ENCODE measurements around the gene PARG. TPM values are rescaled to one million over a fixed set of nuclear protein-coding genes. Genes with fewer than 3 reads are reported as not detected.

The PARG gene
- polyA plus RNA-seq, 1 of the 3 experiments (the other 2 are of a cell fraction): 12.1 TPM

GRCh38 chr10:49837685-49838084, 104.1 kb downstream of the PARG start:
- Histone ChIP-seq H3K36me3 (replicated peaks in 1 of 2; ENCODE audit: control insufficient read depth in 1 of 2, insufficient read depth in 2 of 2, low read length in 1 of 2) (peaks cover 31 to 36% of the 10 kb centered on the region in 2 experiments), H3K9ac (no peak overlapping the region), H3K4me3 (ENCODE audit: low read depth in 2 of 2, low read length in 1 of 2) (no peak overlapping the region), H3K4me2 (no peak overlapping the region), H3K4me1 (ENCODE audit: control insufficient read depth in 1 of 2, insufficient read depth in 2 of 2, low read depth in 1 of 2, low read length in 1 of 2) (peaks cover 8 to 16% of the 10 kb centered on the region in 2 experiments; a peak in 3 of 4 replicates), H3K79me2 (ENCODE audit: insufficient read depth) (no peaks in the 10 kb centered on the region), H3K27me3 (ENCODE audit: insufficient read depth) (no peaks in the 10 kb centered on the region), H3K9me2 (no peaks in the 10 kb centered on the region), H3K27ac (ENCODE audit: low read depth in 2 of 2, low read length in 1 of 2) (peak overlapping the region; percentile 19 to 73; a peak in 2 of 4 replicates), H3K9me3 (no peaks in the 10 kb centered on the region), H4K20me1 (ENCODE audit: insufficient read depth) (no peaks in the 10 kb centered on the region), H3F3A (replicated peaks; ENCODE audit: insufficient read depth) (peaks cover 9% of the 10 kb centered on the region), H2AFZ (ENCODE audit: low read depth) (no peak overlapping the region)
- no peak for DNase-seq
- 90% methylated on average over 1 of the region's 1 CpG for WGBS (ENCODE audit: low lambda C conversion rate)
- TF ChIP-seq TEAD4 (IDR thresholded peaks at IDR 0.05; ENCODE audit: borderline replicate concordance, insufficient read depth) (no peak), RAD21 (IDR thresholded peaks at IDR 0.05; ENCODE audit: low read length) (no peak), YY1 (IDR thresholded peaks at IDR 0.05; ENCODE audit: low read depth) (no peak), FOXJ3 (CRISPR knock-in tag; IDR thresholded peaks at IDR 0.05) (no peak), RXRA (IDR thresholded peaks at IDR 0.05; ENCODE audit: borderline replicate concordance, low read depth) (no peak), MEF2A (IDR thresholded peaks at IDR 0.05; ENCODE audit: borderline replicate concordance, low read depth) (no peak)
- TF ChIP-seq, protein P1, sequence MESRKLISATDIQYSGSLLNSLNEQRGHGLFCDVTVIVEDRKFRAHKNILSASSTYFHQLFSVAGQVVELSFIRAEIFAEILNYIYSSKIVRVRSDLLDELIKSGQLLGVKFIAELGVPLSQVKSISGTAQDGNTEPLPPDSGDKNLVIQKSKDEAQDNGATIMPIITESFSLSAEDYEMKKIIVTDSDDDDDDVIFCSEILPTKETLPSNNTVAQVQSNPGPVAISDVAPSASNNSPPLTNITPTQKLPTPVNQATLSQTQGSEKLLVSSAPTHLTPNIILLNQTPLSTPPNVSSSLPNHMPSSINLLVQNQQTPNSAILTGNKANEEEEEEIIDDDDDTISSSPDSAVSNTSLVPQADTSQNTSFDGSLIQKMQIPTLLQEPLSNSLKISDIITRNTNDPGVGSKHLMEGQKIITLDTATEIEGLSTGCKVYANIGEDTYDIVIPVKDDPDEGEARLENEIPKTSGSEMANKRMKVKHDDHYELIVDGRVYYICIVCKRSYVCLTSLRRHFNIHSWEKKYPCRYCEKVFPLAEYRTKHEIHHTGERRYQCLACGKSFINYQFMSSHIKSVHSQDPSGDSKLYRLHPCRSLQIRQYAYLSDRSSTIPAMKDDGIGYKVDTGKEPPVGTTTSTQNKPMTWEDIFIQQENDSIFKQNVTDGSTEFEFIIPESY (IDR thresholded peaks at IDR 0.05; ENCODE audit: borderline replicate concordance, low read depth): no peak
- TF ChIP-seq, protein P2, sequence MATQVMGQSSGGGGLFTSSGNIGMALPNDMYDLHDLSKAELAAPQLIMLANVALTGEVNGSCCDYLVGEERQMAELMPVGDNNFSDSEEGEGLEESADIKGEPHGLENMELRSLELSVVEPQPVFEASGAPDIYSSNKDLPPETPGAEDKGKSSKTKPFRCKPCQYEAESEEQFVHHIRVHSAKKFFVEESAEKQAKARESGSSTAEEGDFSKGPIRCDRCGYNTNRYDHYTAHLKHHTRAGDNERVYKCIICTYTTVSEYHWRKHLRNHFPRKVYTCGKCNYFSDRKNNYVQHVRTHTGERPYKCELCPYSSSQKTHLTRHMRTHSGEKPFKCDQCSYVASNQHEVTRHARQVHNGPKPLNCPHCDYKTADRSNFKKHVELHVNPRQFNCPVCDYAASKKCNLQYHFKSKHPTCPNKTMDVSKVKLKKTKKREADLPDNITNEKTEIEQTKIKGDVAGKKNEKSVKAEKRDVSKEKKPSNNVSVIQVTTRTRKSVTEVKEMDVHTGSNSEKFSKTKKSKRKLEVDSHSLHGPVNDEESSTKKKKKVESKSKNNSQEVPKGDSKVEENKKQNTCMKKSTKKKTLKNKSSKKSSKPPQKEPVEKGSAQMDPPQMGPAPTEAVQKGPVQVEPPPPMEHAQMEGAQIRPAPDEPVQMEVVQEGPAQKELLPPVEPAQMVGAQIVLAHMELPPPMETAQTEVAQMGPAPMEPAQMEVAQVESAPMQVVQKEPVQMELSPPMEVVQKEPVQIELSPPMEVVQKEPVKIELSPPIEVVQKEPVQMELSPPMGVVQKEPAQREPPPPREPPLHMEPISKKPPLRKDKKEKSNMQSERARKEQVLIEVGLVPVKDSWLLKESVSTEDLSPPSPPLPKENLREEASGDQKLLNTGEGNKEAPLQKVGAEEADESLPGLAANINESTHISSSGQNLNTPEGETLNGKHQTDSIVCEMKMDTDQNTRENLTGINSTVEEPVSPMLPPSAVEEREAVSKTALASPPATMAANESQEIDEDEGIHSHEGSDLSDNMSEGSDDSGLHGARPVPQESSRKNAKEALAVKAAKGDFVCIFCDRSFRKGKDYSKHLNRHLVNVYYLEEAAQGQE (IDR thresholded peaks at IDR 0.05; ENCODE audit: low read depth, low read length): no peak
- CTCF ChIA-PET: no interaction called here
- POLR2A ChIA-PET: no interaction called here

DNA sequence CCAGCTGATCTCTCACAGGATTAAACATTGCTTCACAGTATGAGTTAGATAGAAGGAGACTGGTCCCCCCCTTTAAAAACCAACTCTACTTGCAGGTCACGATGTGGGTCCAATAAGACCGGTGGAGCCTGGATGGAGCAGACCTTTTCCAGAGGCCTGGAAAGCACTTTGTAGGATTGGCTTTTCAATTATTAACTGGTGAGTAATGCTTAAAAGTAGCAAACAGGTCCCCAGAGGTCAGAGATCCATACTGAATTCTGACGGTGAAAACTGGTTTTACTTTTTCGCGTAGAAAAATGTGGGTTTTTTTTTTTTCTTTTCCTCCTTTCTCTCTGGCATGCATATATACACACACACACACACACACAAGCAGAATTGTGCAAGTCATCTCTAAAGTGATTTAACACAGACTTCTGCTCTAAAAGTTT, 104.8 kb downstream of the PARG start:
- Histone ChIP-seq H3K36me3 (replicated peaks in 1 of 2; ENCODE audit: control insufficient read depth in 1 of 2, insufficient read depth in 2 of 2, low read length in 1 of 2) (peaks cover 31 to 41% of the 10 kb centered on the region in 2 experiments), H2AFZ (ENCODE audit: low read depth) (no peak overlapping the region), H3K4me3 (ENCODE audit: low read depth in 2 of 2, low read length in 1 of 2) (no peak overlapping the region), H3K9ac (no peak overlapping the region), H3K27me3 (ENCODE audit: insufficient read depth) (no peaks in the 10 kb centered on the region), H3K4me1 (ENCODE audit: control insufficient read depth in 1 of 2, insufficient read depth in 2 of 2, low read depth in 1 of 2, low read length in 1 of 2) (peaks cover 5 to 16% of the 10 kb centered on the region in 2 experiments; a peak in 3 of 4 replicates), H3K27ac (ENCODE audit: low read depth in 2 of 2, low read length in 1 of 2) (peak overlapping the region; percentile 19 to 73; a peak in 2 of 4 replicates), H3K9me2 (no peaks in the 10 kb centered on the region), H3K79me2 (ENCODE audit: insufficient read depth) (no peaks in the 10 kb centered on the region), H3K4me2 (no peak overlapping the region), H3F3A (replicated peaks; ENCODE audit: insufficient read depth) (peaks cover 9% of the 10 kb centered on the region), H4K20me1 (ENCODE audit: insufficient read depth) (no peaks in the 10 kb centered on the region), H3K9me3 (no peaks in the 10 kb centered on the region)
- POLR2A ChIA-PET: no interaction called here
- 57% methylated on average over 5 of the region's 5 CpGs for WGBS (ENCODE audit: low lambda C conversion rate)
- DNase-seq: no peak
- CTCF ChIA-PET: no interaction called here
- TF ChIP-seq, protein P3, sequence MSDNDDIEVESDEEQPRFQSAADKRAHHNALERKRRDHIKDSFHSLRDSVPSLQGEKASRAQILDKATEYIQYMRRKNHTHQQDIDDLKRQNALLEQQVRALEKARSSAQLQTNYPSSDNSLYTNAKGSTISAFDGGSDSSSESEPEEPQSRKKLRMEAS (IDR thresholded peaks at IDR 0.05; ENCODE audit: low read depth): no peak
- no peak for TF ChIP-seq GABPA (IDR thresholded peaks at IDR 0.05; ENCODE audit: low read depth)
- no peak for TF ChIP-seq RFX5 (IDR thresholded peaks at IDR 0.05; ENCODE audit: low read length)
- no peak for TF ChIP-seq EZH2phosphoT487 (IDR thresholded peaks at IDR 0.05; ENCODE audit: borderline replicate concordance, low read depth)
- no peak for TF ChIP-seq FOXJ3 (CRISPR knock-in tag; IDR thresholded peaks at IDR 0.05)
- no peak for TF ChIP-seq ELF1 (IDR thresholded peaks at IDR 0.05)
- TF ChIP-seq RXRA (IDR thresholded peaks at IDR 0.05; ENCODE audit: borderline replicate concordance, low read depth): no peak
- TF ChIP-seq, protein P4, sequence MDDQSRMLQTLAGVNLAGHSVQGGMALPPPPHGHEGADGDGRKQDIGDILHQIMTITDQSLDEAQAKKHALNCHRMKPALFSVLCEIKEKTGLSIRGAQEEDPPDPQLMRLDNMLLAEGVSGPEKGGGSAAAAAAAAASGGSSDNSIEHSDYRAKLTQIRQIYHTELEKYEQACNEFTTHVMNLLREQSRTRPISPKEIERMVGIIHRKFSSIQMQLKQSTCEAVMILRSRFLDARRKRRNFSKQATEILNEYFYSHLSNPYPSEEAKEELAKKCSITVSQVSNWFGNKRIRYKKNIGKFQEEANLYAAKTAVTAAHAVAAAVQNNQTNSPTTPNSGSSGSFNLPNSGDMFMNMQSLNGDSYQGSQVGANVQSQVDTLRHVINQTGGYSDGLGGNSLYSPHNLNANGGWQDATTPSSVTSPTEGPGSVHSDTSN (IDR thresholded peaks at IDR 0.05): no peak
- no peak for TF ChIP-seq JUND (IDR thresholded peaks at IDR 0.05)
- no peak for TF ChIP-seq TCF12 (IDR thresholded peaks at IDR 0.05)
- TF ChIP-seq, protein P5, sequence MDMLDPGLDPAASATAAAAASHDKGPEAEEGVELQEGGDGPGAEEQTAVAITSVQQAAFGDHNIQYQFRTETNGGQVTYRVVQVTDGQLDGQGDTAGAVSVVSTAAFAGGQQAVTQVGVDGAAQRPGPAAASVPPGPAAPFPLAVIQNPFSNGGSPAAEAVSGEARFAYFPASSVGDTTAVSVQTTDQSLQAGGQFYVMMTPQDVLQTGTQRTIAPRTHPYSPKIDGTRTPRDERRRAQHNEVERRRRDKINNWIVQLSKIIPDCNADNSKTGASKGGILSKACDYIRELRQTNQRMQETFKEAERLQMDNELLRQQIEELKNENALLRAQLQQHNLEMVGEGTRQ (IDR thresholded peaks at IDR 0.05; ENCODE audit: borderline replicate concordance, low read depth, low read length): no peak
- no peak for TF ChIP-seq MXI1 (IDR thresholded peaks at IDR 0.05; ENCODE audit: low read depth, low read length)
- no peak for TF ChIP-seq MEF2A (IDR thresholded peaks at IDR 0.05; ENCODE audit: borderline replicate concordance, low read depth)
- no peak for TF ChIP-seq FOSL2 (IDR thresholded peaks at IDR 0.05; ENCODE audit: borderline replicate concordance, low read depth)
- TF ChIP-seq SIN3A (IDR thresholded peaks at IDR 0.05; ENCODE audit: borderline replicate concordance, low read depth, low read length): no peak

Measured in SK-N-SH (cell line).